Neural progenitor cell (in vitro differentiated cells): ENCODE results near the gene TRIM7. TPM values are rescaled to one million over a fixed set of nuclear protein-coding genes. Genes with fewer than 3 reads are reported as not detected.

ENCODE experiments used
- DNase-seq: peaks from one replicate; pipeline ENCODE4 v3.0.0-alpha.2; 2016; ENCODE audit warnings: low spot score
- H2AFZ ChIP-seq: fragments of 200-600 bp; sonication (generic); replicated peaks from 2 replicates; pipeline ENCODE4 v1.6.1; 2016; ENCODE audit warnings: antibody characterized with exemption
- H3F3A ChIP-seq: fragments of 200-600 bp; sonication (generic); 2 replicates; pipeline ENCODE4 v1.6.1; 2016; ENCODE audit warnings: antibody characterized with exemption, low read depth
- H3K27ac ChIP-seq: fragments of 200-600 bp; sonication (generic); 2 replicates; pipeline ENCODE4 v1.5.1; 2016; ENCODE audit warnings: mild to moderate bottlenecking
- H3K27me3 ChIP-seq: fragments of 200-600 bp; sonication (generic); 2 replicates; pipeline ENCODE4 v1.6.1; 2016; ENCODE audit warnings: mild to moderate bottlenecking, moderate library complexity
- H3K36me3 ChIP-seq: fragments of 200-600 bp; sonication (generic); 2 replicates; pipeline ENCODE4 v1.5.1; 2016
- H3K4me1 ChIP-seq: fragments of 200-600 bp; sonication (generic); 2 replicates; pipeline ENCODE4 v1.6.1; 2016; ENCODE audit warnings: mixed run types
- H3K4me2 ChIP-seq: fragments of 200-600 bp; sonication (generic); 2 replicates; pipeline ENCODE4 v1.6.1; 2016
- H3K4me3 ChIP-seq: fragments of 200-600 bp; sonication (generic); 2 replicates; pipeline ENCODE4 v1.5.1; 2016
- H3K79me2 ChIP-seq: fragments of 200-600 bp; sonication (generic); 2 replicates; pipeline ENCODE4 v1.6.1; 2016; ENCODE audit warnings: low read depth
- H3K9ac ChIP-seq: fragments of 200-600 bp; sonication (generic); 2 replicates; pipeline ENCODE4 v1.6.1; 2016
- H3K9me3 ChIP-seq: fragments of 200-600 bp; sonication (generic); 2 replicates; pipeline ENCODE4 v1.5.1; 2016; ENCODE audit warnings: low read depth
- H4K20me1 ChIP-seq: fragments of 200-600 bp; sonication (generic); 2 replicates; pipeline ENCODE4 v1.6.1; 2016; ENCODE audit warnings: low read depth
- H3K27ac Mint-ChIP-seq: 3 replicates; pipeline ENCODE4 v1.8.0; 2021; ENCODE audit warnings: mixed read lengths
- H3K27me3 Mint-ChIP-seq: 2 replicates; pipeline ENCODE4 v1.8.0; 2022; ENCODE audit warnings: low read depth, mild to moderate bottlenecking, inconsistent platforms, moderate library complexity, mixed read lengths; ENCODE audit not compliant: insufficient read depth
- H3K36me3 Mint-ChIP-seq: 3 replicates; pipeline ENCODE4 v1.8.0; 2021; ENCODE audit warnings: mixed read lengths
- H3K4me1 Mint-ChIP-seq: 3 replicates; pipeline ENCODE4 v1.8.0; 2021; ENCODE audit warnings: mixed read lengths
- H3K4me3 Mint-ChIP-seq: 3 replicates; pipeline ENCODE4 v1.8.0; 2021; ENCODE audit warnings: mild to moderate bottlenecking, moderate library complexity, mixed read lengths
- H3K9me3 Mint-ChIP-seq: 3 replicates; pipeline ENCODE4 v1.8.0; 2020; ENCODE audit warnings: mixed read lengths
- EZH2 ChIP-seq: fragments of 200-600 bp; sonication (generic); IDR thresholded peaks from 2 replicates; pipeline ENCODE4 v1.6.1; 2017; ENCODE audit warnings: antibody characterized with exemption, mild to moderate bottlenecking, moderate library complexity
- EZH2phosphoT487 ChIP-seq: fragments of 200-600 bp; sonication (generic); IDR thresholded peaks from 2 replicates; pipeline ENCODE4 v1.6.1; 2017; ENCODE audit warnings: antibody characterized with exemption
- total RNA-seq: library from RNA; depleted of rRNA; stranded (reverse); fragments of >200 nt; gene quantifications from 2 replicates; pipeline ENCODE4 v1.2.3, GENCODE V29; 2015; ENCODE audit warnings: low replicate concordance
- TF ChIP-seq, protein P1 (sequence below): fragments of 200-600 bp; sonication (generic); IDR thresholded peaks from 2 replicates; pipeline ENCODE4 v1.5.1; 2017; ENCODE audit warnings: antibody characterized with exemption, mild to moderate bottlenecking

Gene TRIM7
- total RNA-seq, 1 donor from 2014 or later, result not detected

DNA sequence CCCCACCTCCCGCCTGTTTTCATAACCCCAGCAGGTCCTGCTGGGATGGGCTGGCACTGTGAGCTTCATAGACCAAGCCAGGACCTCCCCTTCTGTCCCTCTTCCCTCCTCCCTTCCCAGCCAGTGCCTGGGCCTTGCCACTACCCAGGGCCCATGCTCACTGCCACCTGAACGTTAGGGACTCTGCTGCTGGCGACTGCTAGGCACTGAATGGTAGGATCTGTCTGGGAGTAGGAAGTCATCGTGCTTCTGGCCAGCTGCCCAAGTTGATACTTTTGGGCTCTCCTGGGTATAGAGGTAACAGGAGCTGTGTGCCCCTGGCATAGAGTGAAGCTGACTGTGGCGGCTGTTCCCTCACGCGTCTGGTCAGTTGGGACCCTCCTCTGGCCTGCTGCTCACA lies 26.4 kb upstream of the TRIM7 start:
- H3K27ac ChIP-seq, result no peak overlapping the region
- H3K9me3 ChIP-seq, result no peaks in the 10 kb centered on the region
- no peaks in the 10 kb centered on the region for H3K9me3 Mint-ChIP-seq
- peak overlapping the region; percentile 5 for H3K27ac Mint-ChIP-seq
- H2AFZ ChIP-seq, result no peak overlapping the region
- no peak for DNase-seq
- peaks cover 11% of the 10 kb centered on the region for H3K27me3 Mint-ChIP-seq
- no peak overlapping the region for H3K4me3 Mint-ChIP-seq
- TF ChIP-seq EZH2phosphoT487, result no peak
- TF ChIP-seq, protein P1, sequence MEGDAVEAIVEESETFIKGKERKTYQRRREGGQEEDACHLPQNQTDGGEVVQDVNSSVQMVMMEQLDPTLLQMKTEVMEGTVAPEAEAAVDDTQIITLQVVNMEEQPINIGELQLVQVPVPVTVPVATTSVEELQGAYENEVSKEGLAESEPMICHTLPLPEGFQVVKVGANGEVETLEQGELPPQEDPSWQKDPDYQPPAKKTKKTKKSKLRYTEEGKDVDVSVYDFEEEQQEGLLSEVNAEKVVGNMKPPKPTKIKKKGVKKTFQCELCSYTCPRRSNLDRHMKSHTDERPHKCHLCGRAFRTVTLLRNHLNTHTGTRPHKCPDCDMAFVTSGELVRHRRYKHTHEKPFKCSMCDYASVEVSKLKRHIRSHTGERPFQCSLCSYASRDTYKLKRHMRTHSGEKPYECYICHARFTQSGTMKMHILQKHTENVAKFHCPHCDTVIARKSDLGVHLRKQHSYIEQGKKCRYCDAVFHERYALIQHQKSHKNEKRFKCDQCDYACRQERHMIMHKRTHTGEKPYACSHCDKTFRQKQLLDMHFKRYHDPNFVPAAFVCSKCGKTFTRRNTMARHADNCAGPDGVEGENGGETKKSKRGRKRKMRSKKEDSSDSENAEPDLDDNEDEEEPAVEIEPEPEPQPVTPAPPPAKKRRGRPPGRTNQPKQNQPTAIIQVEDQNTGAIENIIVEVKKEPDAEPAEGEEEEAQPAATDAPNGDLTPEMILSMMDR, result no peak
- TF ChIP-seq EZH2, result no peak
- peaks cover 22% of the 10 kb centered on the region for H3K79me2 ChIP-seq
- peaks cover 30% of the 10 kb centered on the region for H3K36me3 Mint-ChIP-seq
- no peaks in the 10 kb centered on the region for H3K27me3 ChIP-seq
- no peaks in the 10 kb centered on the region for H3K36me3 ChIP-seq
- H3K4me3 ChIP-seq, result no peak overlapping the region
- H3K4me1 ChIP-seq, result no peaks in the 10 kb centered on the region
- no peak overlapping the region for H3K9ac ChIP-seq
- peaks cover 27% of the 10 kb centered on the region for H3F3A ChIP-seq
- peaks cover 2% of the 10 kb centered on the region for H3K4me1 Mint-ChIP-seq
- H3K4me2 ChIP-seq, result no peak overlapping the region
- peaks cover 20% of the 10 kb centered on the region for H4K20me1 ChIP-seq

DNA sequence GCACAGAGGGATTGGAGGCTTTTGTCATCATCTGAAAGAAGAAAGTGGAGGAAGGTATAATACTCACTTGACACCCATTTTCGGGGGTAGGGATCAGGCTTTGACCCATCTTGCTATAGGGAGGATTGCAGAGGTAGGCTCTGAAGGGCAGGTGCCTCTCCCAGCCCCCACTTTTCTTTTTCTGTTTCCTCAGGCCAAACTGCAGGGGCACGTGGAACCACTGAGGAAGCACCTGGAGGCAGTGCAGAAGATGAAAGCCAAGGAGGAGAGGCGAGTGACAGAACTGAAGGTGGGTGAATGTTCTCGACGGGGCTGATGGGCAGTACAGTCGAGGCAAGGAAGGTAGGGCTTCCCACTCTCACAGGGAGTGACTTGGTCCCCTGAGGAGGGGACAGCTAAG lies 25.6 kb upstream of the TRIM7 start:
- Mint-ChIP-seq H3K36me3 (peaks cover 23% of the 10 kb centered on the region), H3K27me3 (peaks cover 11% of the 10 kb centered on the region), H3K27ac (no peak overlapping the region), H3K9me3 (no peaks in the 10 kb centered on the region), H3K4me1 (peaks cover 6% of the 10 kb centered on the region), H3K4me3 (no peak overlapping the region)
- H3K27ac ChIP-seq, result no peak overlapping the region
- DNase-seq, result no peak
- H3K4me1 ChIP-seq, result no peaks in the 10 kb centered on the region
- no peak overlapping the region for H3K4me2 ChIP-seq
- no peak overlapping the region for H2AFZ ChIP-seq
- peaks cover 11% of the 10 kb centered on the region for H4K20me1 ChIP-seq
- peaks cover 18% of the 10 kb centered on the region for H3F3A ChIP-seq
- no peak for TF ChIP-seq EZH2
- TF ChIP-seq, protein P1, result no peak
- no peak for TF ChIP-seq EZH2phosphoT487
- no peaks in the 10 kb centered on the region for H3K9me3 ChIP-seq
- H3K9ac ChIP-seq, result no peak overlapping the region
- H3K79me2 ChIP-seq, result peaks cover 31% of the 10 kb centered on the region
- H3K36me3 ChIP-seq, result no peaks in the 10 kb centered on the region
- H3K4me3 ChIP-seq, result no peak overlapping the region
- no peaks in the 10 kb centered on the region for H3K27me3 ChIP-seq

DNA sequence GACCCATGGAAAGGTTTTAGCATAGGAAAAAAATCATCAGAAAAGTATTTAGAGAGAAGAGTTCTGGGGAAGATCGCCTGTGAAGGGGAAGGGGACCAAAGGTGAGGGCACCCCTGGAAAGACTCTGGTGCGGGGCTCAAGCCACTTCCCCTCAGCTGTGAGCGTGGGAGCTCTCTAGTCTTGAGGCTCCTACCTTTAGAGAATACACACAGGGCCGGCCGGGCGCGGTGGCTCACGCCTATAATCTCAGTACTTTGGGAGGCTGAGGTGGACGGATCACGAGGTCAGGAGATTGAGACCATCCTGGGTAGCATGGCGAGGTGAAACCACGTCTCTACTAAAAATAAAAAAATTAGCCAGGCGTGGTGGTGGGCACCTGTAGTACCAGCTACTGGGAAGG lies 25.0 kb upstream of the TRIM7 start:
- Histone ChIP-seq H3K9me3 (no peaks in the 10 kb centered on the region), H3F3A (peaks cover 13% of the 10 kb centered on the region), H3K36me3 (no peaks in the 10 kb centered on the region), H4K20me1 (peaks cover 6% of the 10 kb centered on the region), H3K4me3 (no peak overlapping the region), H3K79me2 (peaks cover 37% of the 10 kb centered on the region), H3K4me2 (no peak overlapping the region), H3K27me3 (no peaks in the 10 kb centered on the region), H2AFZ (no peak overlapping the region), H3K9ac (no peak overlapping the region), H3K27ac (no peak overlapping the region), H3K4me1 (no peaks in the 10 kb centered on the region)
- DNase-seq, result no peak
- TF ChIP-seq, protein P1, result no peak
- TF ChIP-seq EZH2 (no peak), EZH2phosphoT487 (no peak)
- Mint-ChIP-seq H3K4me1 (peaks cover 10% of the 10 kb centered on the region), H3K9me3 (no peaks in the 10 kb centered on the region), H3K27ac (peak overlapping the region; percentile 25), H3K27me3 (peaks cover 11% of the 10 kb centered on the region), H3K36me3 (peaks cover 18% of the 10 kb centered on the region), H3K4me3 (no peak overlapping the region)
